Measurements from ENCODE around the gene AGBL2. TPM values are rescaled to one million over a fixed set of nuclear protein-coding genes. Genes with fewer than 3 reads are reported as not detected.

AGBL2 gene
- total and polyA plus RNA-seq, 4 donors, result 0.75 to 2.0 (median 1.6) TPM; not detected in 1

Other genes starting within 250 kb of the AGBL2 start
- 100 to 1,000 TPM in 1 of 2 donors, 10 to 100 TPM in 1; 98.5 to 114 TPM for gene CELF1, start 162.2 kb downstream of the AGBL2 start, total RNA-seq
- gene CELF1, start 162.2 kb downstream of the AGBL2 start, polyA plus RNA-seq, result 10 to 100 TPM; 11.3 to 17.7 TPM
- 10 to 100 TPM; 25.6 to 26.1 TPM for gene PTPMT1, start 149.8 kb downstream of the AGBL2 start, total RNA-seq
- gene PTPMT1, start 149.8 kb downstream of the AGBL2 start, polyA plus RNA-seq, result 10 to 100 TPM; 45.9 to 51.5 TPM
- gene KBTBD4, start 136.4 kb downstream of the AGBL2 start, total RNA-seq, result 10 to 100 TPM; 11.1 to 13.5 TPM
- 10 to 100 TPM in 1 of 2 donors, 1 to 10 TPM in 1; 8.9 to 13.3 TPM for gene KBTBD4, start 136.4 kb downstream of the AGBL2 start, polyA plus RNA-seq
- 10 to 100 TPM; 52.2 to 56.2 TPM for gene NDUFS3, start 136.3 kb downstream of the AGBL2 start, total RNA-seq
- gene NDUFS3, start 136.3 kb downstream of the AGBL2 start, polyA plus RNA-seq, result 100 to 1,000 TPM in 1 of 2 donors, 10 to 100 TPM in 1; 80.3 to 106 TPM
- 1 to 10 TPM; 1.7 to 4.8 TPM for gene FAM180B, start 128.7 kb downstream of the AGBL2 start, total RNA-seq
- under 1 TPM in 1 of 2 donors, not detected in 1; 0.38 TPM for gene FAM180B, start 128.7 kb downstream of the AGBL2 start, polyA plus RNA-seq
- 1 to 10 TPM; 2.3 TPM for gene C1QTNF4, start 121.0 kb downstream of the AGBL2 start, total RNA-seq
- gene C1QTNF4, start 121.0 kb downstream of the AGBL2 start, polyA plus RNA-seq, result 1 to 10 TPM in 1 of 2 donors, under 1 TPM in 1; 0.63 to 3.1 TPM
- 10 to 100 TPM; 34.8 to 43.7 TPM for gene MTCH2, start 72.8 kb downstream of the AGBL2 start, total RNA-seq
- gene MTCH2, start 72.8 kb downstream of the AGBL2 start, polyA plus RNA-seq, result 10 to 100 TPM; 28.6 to 47.8 TPM
- gene FNBP4, start 52.0 kb upstream of the AGBL2 start, total RNA-seq, result 100 to 1,000 TPM; 122 to 140 TPM
- 10 to 100 TPM in 1 of 2 donors, 1 to 10 TPM in 1; 8.1 to 65.3 TPM for gene FNBP4, start 52.0 kb upstream of the AGBL2 start, polyA plus RNA-seq
- gene NUP160, start 133.0 kb upstream of the AGBL2 start, total RNA-seq, result 10 to 100 TPM; 27.5 to 38.2 TPM
- gene NUP160, start 133.0 kb upstream of the AGBL2 start, polyA plus RNA-seq, result 10 to 100 TPM in 1 of 2 donors, 1 to 10 TPM in 1; 5.0 to 15.8 TPM